ENCODE measurements around the gene ASCL3. TPM values are rescaled to one million over a fixed set of nuclear protein-coding genes. Genes with fewer than 3 reads are reported as not detected.

The ASCL3 gene
- total RNA-seq, 1 experiment from 2014 or later, result not detected

DNA sequence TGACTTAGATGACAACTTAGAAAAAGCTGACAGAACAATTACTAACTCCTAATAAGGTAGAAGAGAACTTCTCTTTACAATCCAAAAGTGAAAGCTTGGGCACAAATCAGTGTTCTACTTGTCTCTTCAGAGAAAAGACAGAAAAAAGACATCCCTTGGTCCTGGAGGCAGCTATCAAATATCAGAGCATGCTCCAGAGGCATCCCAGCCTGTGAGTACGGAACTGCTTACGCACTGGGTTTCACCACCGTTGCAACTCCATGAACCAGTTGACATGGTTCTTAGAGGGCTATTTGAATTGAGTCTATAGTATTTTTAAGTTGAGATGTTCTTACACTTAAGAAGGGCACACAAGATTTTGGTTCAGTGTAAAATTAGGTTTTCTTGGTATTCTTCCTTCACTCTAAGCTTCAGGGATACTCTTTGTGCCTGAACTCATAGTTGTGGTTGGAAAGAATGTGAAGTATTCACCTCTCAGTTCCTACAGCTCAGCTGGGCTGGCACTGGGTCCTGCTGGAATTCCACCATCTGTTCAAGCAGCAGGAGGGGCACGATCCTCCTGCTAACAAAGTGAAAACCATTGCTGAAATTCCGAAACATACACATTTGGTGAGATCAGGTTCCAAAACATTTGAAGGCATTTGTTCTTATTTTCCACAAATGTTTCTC, 25.5 kb downstream of the ASCL3 start:
- H3K4me1 ChIP-seq (ENCODE audit: insufficient read depth, low read length), result peaks cover 18% of the 10 kb centered on the region
- H3K9ac ChIP-seq (ENCODE audit: low read length), result no peak overlapping the region
- H3K27me3 ChIP-seq (ENCODE audit: low read length), result no peaks in the 10 kb centered on the region
- no TSS peak for BruUV-seq (replicated peaks)
- peaks cover 4% of the 10 kb centered on the region; the same call in 1 of the 2 replicates for H3K79me2 ChIP-seq (ENCODE audit: low read length)
- no peak overlapping the region for H3K4me3 ChIP-seq (ENCODE audit: low read length)
- DNase-seq, result peak; percentile 51
- peak; percentile 74 for ATAC-seq
- intact Hi-C loops (cut with micrococcal nuclease), result no loop called here
- H2AFZ ChIP-seq (ENCODE audit: low read length), result no peak overlapping the region
- ChIA-PET CTCF (no interaction called here), POLR2A (ENCODE audit: unreplicated experiment) (no interaction called here)
- H3F3A ChIP-seq (ENCODE audit: low read length, unreplicated experiment), result no peaks in the 10 kb centered on the region
- H4K20me1 ChIP-seq (ENCODE audit: low read length), result no peaks in the 10 kb centered on the region
- no peak for TF ChIP-seq EZH2phosphoT487 (IDR thresholded peaks at IDR 0.05; ENCODE audit: borderline replicate concordance, low read length)
- no peak for TF ChIP-seq EZH2 (IDR thresholded peaks at IDR 0.05; ENCODE audit: low read length, unreplicated experiment)
- TF ChIP-seq, protein P1, sequence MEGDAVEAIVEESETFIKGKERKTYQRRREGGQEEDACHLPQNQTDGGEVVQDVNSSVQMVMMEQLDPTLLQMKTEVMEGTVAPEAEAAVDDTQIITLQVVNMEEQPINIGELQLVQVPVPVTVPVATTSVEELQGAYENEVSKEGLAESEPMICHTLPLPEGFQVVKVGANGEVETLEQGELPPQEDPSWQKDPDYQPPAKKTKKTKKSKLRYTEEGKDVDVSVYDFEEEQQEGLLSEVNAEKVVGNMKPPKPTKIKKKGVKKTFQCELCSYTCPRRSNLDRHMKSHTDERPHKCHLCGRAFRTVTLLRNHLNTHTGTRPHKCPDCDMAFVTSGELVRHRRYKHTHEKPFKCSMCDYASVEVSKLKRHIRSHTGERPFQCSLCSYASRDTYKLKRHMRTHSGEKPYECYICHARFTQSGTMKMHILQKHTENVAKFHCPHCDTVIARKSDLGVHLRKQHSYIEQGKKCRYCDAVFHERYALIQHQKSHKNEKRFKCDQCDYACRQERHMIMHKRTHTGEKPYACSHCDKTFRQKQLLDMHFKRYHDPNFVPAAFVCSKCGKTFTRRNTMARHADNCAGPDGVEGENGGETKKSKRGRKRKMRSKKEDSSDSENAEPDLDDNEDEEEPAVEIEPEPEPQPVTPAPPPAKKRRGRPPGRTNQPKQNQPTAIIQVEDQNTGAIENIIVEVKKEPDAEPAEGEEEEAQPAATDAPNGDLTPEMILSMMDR (conservative IDR thresholded peaks at IDR 0.05; ENCODE audit: low read depth, low read length), result no peak
- H3K27ac ChIP-seq (ENCODE audit: low read length), result no peak overlapping the region
- H3K36me3 ChIP-seq (ENCODE audit: low read depth, low read length), result peaks cover 13% of the 10 kb centered on the region
- no peaks in the 10 kb centered on the region for H3K9me2 ChIP-seq (replicated peaks; ENCODE audit: low read length)
- no peak overlapping the region for H3K4me2 ChIP-seq (ENCODE audit: low read length)
- no peaks in the 10 kb centered on the region for H3K9me3 ChIP-seq (ENCODE audit: low read length)

DNA sequence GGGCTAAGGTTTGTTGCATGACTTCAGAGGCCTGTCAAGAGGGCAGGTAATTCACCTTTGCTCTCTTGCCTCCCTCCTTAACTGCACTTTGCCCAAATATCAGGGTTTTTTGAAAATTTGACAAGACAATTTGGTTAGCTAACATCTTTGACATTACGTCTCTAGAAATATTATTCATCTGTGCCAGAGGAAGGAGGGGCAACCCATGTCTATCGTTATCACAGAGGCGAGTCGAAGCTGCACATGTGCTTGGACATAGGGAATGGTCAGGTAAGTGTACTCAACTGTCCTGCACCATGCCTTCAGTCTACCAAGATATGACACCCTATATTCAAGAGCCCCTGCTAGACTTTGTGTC, 28.2 kb downstream of the ASCL3 start:
- Histone ChIP-seq H3K9me2 (replicated peaks; ENCODE audit: low read length) (no peaks in the 10 kb centered on the region), H3K9me3 (ENCODE audit: low read length) (no peaks in the 10 kb centered on the region), H3K4me2 (ENCODE audit: low read length) (no peak overlapping the region), H2AFZ (ENCODE audit: low read length) (no peak overlapping the region), H3K27me3 (ENCODE audit: low read length) (no peaks in the 10 kb centered on the region), H3K9ac (ENCODE audit: low read length) (no peak overlapping the region), H3K36me3 (ENCODE audit: low read depth, low read length) (peaks cover 4% of the 10 kb centered on the region; the same call in 1 of the 2 replicates), H3K79me2 (ENCODE audit: low read length) (peaks cover 14% of the 10 kb centered on the region), H4K20me1 (ENCODE audit: low read length) (no peaks in the 10 kb centered on the region), H3K4me1 (ENCODE audit: insufficient read depth, low read length) (peaks cover 24% of the 10 kb centered on the region), H3F3A (ENCODE audit: low read length, unreplicated experiment) (no peaks in the 10 kb centered on the region), H3K27ac (ENCODE audit: low read length) (no peak overlapping the region), H3K4me3 (ENCODE audit: low read length) (no peak overlapping the region)
- ATAC-seq (no peak), DNase-seq (no peak)
- intact Hi-C loops (cut with micrococcal nuclease), result loop anchor here (1.0 to 5.0 kb wide), 2 partner anchors 45 to 223 kb away; no protein-coding TSS in a partner anchor
- TF ChIP-seq EZH2 (IDR thresholded peaks at IDR 0.05; ENCODE audit: low read length, unreplicated experiment) (no peak), EZH2phosphoT487 (IDR thresholded peaks at IDR 0.05; ENCODE audit: borderline replicate concordance, low read length) (no peak)
- TF ChIP-seq, protein P1 (conservative IDR thresholded peaks at IDR 0.05; ENCODE audit: low read depth, low read length), result peak; percentile 44; the same call in 1 of the 2 replicates
- BruUV-seq (replicated peaks), result no TSS peak
- POLR2A ChIA-PET (ENCODE audit: unreplicated experiment), result interaction anchor here (0.6 kb wide), 1 partner anchor 21 kb away, joined by 8 read pairs; no protein-coding TSS in a partner anchor
- CTCF ChIA-PET, result interaction anchor here (0.6 to 0.9 kb wide), 4 partner anchors 45 to 350 kb away, joined by 3 to 13 read pairs (median 4); partner anchors contain the start of gene DENND5A

Measured in PC-3 (cell line).